ENCODE data around the gene TRIM33. TPM values are rescaled to one million over a fixed set of nuclear protein-coding genes. Genes with fewer than 3 reads are reported as not detected.

The TRIM33 gene
- total RNA-seq, 1 donor from 2014 or later, result 36.4 TPM

DNA sequence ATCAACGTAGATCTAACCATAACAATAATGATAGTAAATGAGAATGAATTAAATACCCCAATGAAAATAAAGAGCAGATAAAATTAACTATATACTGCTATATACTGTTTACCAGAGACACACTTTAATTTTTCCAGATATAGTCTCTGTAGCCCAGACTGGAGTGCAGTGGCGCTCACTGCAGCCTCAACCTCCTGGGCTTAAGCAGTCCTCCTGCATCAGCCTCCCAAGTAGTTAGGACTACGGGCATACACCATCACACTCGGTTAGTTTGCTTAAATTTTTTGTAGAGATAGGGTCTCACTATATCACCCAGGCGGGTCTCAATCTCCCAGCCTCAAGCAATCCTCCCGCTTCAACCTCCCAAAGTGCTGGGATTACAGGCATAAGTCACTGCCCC lies 37.2 kb downstream of the TRIM33 start:
- DNase-seq (no peak), ATAC-seq (no peak)
- intact Hi-C loops (cut with DNase I), result no loop called here
- H3K27ac ChIP-seq, result no peak overlapping the region
- H3K36me3 ChIP-seq, result no peaks in the 10 kb centered on the region
- H3K27me3 ChIP-seq (ENCODE audit: low read depth), result no peaks in the 10 kb centered on the region
- H3K4me1 ChIP-seq, result peaks cover 9% of the 10 kb centered on the region
- no peaks in the 10 kb centered on the region for H3K9me3 ChIP-seq
- TF ChIP-seq, protein P1, sequence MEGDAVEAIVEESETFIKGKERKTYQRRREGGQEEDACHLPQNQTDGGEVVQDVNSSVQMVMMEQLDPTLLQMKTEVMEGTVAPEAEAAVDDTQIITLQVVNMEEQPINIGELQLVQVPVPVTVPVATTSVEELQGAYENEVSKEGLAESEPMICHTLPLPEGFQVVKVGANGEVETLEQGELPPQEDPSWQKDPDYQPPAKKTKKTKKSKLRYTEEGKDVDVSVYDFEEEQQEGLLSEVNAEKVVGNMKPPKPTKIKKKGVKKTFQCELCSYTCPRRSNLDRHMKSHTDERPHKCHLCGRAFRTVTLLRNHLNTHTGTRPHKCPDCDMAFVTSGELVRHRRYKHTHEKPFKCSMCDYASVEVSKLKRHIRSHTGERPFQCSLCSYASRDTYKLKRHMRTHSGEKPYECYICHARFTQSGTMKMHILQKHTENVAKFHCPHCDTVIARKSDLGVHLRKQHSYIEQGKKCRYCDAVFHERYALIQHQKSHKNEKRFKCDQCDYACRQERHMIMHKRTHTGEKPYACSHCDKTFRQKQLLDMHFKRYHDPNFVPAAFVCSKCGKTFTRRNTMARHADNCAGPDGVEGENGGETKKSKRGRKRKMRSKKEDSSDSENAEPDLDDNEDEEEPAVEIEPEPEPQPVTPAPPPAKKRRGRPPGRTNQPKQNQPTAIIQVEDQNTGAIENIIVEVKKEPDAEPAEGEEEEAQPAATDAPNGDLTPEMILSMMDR (IDR thresholded peaks at IDR 0.05), result no peak
- no peak overlapping the region for H3K4me3 ChIP-seq

DNA sequence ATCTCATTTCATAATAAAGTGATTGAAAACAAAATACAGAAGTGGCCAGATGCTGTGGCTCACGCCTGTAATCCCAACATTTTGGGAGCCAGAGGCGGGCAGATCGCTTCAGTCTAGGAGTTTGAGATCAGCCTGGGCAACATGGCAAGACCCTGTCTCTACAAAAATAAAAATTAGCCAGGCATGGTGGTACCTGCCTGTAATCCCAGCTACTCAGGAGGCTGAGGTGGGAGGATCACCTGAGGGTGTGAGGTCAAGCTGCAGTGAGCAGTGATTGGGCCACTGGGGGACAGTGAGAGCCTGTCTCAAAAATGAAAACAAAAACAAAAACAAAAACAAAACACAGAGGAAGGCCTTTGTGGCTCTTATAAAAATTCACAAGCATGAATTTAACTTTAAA lies 38.6 kb downstream of the TRIM33 start:
- no peak overlapping the region for H3K27ac ChIP-seq
- intact Hi-C loops (cut with DNase I), result no loop called here
- ATAC-seq (no peak), DNase-seq (no peak)
- peaks cover 21% of the 10 kb centered on the region for H3K4me1 ChIP-seq
- no peaks in the 10 kb centered on the region for H3K36me3 ChIP-seq
- TF ChIP-seq, protein P1 (IDR thresholded peaks at IDR 0.05), result no peak
- H3K9me3 ChIP-seq, result no peaks in the 10 kb centered on the region
- H3K4me3 ChIP-seq, result no peak overlapping the region
- no peaks in the 10 kb centered on the region for H3K27me3 ChIP-seq (ENCODE audit: low read depth)

DNA sequence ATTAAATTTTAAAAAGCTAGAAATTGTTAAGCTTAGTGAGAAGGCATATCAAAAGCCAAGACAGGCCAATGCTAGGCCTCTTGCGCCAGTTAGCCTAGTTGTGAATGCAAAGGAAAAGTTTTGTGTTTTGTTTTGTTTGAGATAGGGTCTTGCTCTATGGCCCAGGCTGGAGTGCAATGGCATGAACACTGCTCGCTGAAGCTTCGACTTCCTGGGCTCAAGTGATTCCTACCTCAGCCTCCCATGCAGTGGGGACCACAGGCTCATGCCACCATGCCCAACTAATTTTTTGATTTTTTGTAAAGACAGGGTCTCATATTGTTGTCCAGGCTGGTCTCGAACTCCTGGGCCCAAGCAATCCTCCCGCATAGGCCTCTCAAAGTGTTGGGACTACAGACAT lies 40.3 kb downstream of the TRIM33 start:
- H3K4me3 ChIP-seq, result no peak overlapping the region
- H3K27ac ChIP-seq, result no peak overlapping the region
- no peaks in the 10 kb centered on the region for H3K27me3 ChIP-seq (ENCODE audit: low read depth)
- intact Hi-C loops (cut with DNase I), result no loop called here
- no peaks in the 10 kb centered on the region for H3K36me3 ChIP-seq
- peaks cover 29% of the 10 kb centered on the region for H3K4me1 ChIP-seq
- ATAC-seq (no peak), DNase-seq (no peak)
- TF ChIP-seq, protein P1 (IDR thresholded peaks at IDR 0.05), result no peak
- no peaks in the 10 kb centered on the region for H3K9me3 ChIP-seq

DNA sequence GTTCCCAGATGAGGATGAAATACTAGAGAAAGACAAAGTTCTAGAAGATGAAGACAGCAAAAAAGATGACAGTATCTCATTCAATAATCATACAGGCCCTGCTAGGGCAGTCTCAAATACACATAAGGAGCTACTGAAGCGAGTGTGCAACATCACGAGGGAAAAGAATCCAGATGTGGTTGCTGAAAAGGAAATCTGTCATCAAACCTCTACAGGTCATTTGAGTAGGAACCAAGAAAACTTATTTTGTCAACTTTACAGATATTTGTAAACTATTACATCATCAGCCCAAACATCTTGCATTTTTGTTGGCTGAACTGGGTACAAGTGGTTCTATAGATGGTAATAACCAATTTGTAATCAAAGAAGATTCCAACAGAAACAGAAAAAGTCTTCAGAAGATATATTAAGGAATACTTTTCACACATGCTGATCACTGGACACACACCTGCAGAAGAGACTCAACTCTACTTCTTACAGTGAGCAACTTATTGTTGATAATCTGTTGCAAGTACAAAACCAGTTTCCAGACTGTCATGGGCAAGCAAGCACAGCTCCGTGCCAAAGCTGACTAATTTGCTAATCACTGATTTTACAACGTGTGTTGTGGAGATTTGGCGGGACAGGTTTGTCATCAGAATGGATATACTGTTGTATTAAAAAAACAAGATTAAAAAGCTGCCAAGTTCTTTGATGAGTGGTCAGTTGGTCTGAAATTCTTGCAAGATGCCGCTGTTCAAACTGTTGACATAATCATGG lies 42.1 kb downstream of the TRIM33 start:
- H3K27me3 ChIP-seq (ENCODE audit: low read depth), result no peaks in the 10 kb centered on the region
- no peak overlapping the region for H3K27ac ChIP-seq
- intact Hi-C loops (cut with DNase I), result no loop called here

DNA sequence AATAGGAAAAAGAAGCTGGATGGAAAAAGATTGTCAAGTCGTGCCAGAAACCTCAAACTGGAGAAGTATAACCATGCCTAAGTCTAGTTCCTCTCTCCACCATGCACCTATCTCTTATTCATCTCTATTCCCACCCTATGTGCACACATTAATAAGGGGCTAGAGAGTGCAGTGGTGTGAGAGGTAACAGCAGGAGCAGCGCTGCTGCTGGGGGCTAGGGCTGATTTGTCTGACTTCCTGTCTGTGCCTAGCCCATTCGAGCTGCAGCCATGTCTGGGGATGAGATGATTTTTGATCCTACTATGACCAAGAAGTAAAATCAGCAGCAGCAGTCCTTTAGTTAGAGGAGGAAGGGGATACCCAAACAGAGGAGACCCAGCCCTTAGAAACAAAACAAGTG lies 43.0 kb downstream of the TRIM33 start:
- TF ChIP-seq, protein P1 (IDR thresholded peaks at IDR 0.05), result no peak
- peak in 1 of 2 donors; percentile 23 for ATAC-seq
- intact Hi-C loops (cut with DNase I), result no loop called here
- Histone ChIP-seq H3K27ac (no peak overlapping the region), H3K4me3 (no peak overlapping the region), H3K9me3 (no peaks in the 10 kb centered on the region), H3K36me3 (no peaks in the 10 kb centered on the region), H3K27me3 (ENCODE audit: low read depth) (no peaks in the 10 kb centered on the region), H3K4me1 (peaks cover 29% of the 10 kb centered on the region)
- no peak for DNase-seq

More for the DNA sequence above, 42.1 kb downstream of the TRIM33 start:
- H3K4me1 ChIP-seq, result peaks cover 29% of the 10 kb centered on the region
- no peak for ATAC-seq
- no peaks in the 10 kb centered on the region for H3K36me3 ChIP-seq
- TF ChIP-seq, protein P1 (IDR thresholded peaks at IDR 0.05), result no peak
- H3K4me3 ChIP-seq, result no peak overlapping the region
- H3K9me3 ChIP-seq, result no peaks in the 10 kb centered on the region
- DNase-seq, result no peak

All from lower lobe of right lung (tissue), 2 donors.